Measurements from ENCODE around the gene NRXN3.

NRXN3 gene

DNA sequence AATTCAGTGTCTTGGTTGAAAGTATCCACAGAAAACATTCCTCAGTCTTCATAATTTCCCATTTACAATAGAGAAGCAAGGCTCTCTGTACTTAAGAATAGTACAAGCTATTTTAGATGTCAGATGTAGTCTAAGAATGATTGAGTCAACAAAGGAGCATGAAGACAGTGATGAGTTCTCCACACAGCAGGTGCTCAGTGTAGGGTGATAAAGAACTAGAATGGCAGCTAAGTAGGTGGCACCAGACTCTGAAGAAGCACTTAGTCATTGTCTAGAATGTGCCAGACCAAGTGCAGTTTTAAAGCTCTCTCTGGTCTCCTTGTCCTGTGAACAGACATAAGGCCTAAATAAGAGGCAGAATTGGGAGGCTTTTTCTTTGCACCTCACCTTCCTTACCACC lies 504.6 kb downstream of the NRXN3 start:
- Histone ChIP-seq H3K9me3 (ENCODE audit: control insufficient read depth, insufficient read depth, low read depth, low read length) (no peaks in the 10 kb centered on the region), H3K27ac (ENCODE audit: extremely low read depth, low read depth, low read length) (no peak overlapping the region), H3K4me3 (ENCODE audit: low read depth, low read length) (no peak overlapping the region), H3K36me3 (ENCODE audit: control insufficient read depth in 2 of 2, insufficient read depth in 1 of 2, low read length in 2 of 2) (no peaks in the 10 kb centered on the region), H3K4me1 (ENCODE audit: control insufficient read depth, insufficient read depth, low read length) (no peaks in the 10 kb centered on the region)
- TF ChIP-seq ZNF133 (tag by site-specific recombination; IDR thresholded peaks at IDR 0.05), result no peak
- no peak for TF ChIP-seq ZNF426 (tag by site-specific recombination; IDR thresholded peaks at IDR 0.05)
- TF ChIP-seq ZNF624 (tag by site-specific recombination; IDR thresholded peaks at IDR 0.05), result no peak
- no peak for TF ChIP-seq ZNF248 (tag by site-specific recombination; IDR thresholded peaks at IDR 0.05)
- no peak for TF ChIP-seq ZNF423 (tag by site-specific recombination; IDR thresholded peaks at IDR 0.05)
- no peak for TF ChIP-seq WT1 (tag by site-specific recombination; IDR thresholded peaks at IDR 0.05)
- POLR2A ChIA-PET, result no interaction called here
- CTCF ChIA-PET, result interaction anchor here (0.9 kb wide), 1 partner anchor 93 kb away, joined by 3 read pairs; no protein-coding TSS in a partner anchor

DNA sequence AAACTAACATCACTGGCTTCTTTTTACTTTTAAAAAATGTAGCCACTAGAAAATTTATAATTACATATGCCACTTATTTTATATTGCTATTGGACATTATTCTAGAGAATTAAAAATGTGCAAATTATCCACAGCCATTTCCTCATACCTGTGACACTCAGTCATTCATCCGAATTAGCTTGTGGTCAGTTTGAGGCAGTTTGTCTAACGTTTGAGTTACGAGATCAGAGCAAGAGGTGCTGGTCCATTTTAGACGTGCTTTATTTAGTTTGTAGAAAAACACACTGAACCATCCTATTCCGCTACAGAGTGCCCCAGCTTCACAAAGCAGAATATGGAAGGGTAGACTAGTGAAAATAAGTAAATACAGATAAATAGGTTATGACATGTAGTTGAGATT lies 513.0 kb downstream of the NRXN3 start:
- H3K4me1 ChIP-seq (ENCODE audit: control insufficient read depth, insufficient read depth, low read length), result no peaks in the 10 kb centered on the region

More for the DNA sequence above, 513.0 kb downstream of the NRXN3 start:
- ChIA-PET POLR2A (no interaction called here), CTCF (no interaction called here)
- no peak overlapping the region for H3K27ac ChIP-seq (ENCODE audit: extremely low read depth, low read depth, low read length)
- no peaks in the 10 kb centered on the region for H3K36me3 ChIP-seq (ENCODE audit: control insufficient read depth in 2 of 2, insufficient read depth in 1 of 2, low read length in 2 of 2)
- no peaks in the 10 kb centered on the region for H3K9me3 ChIP-seq (ENCODE audit: control insufficient read depth, insufficient read depth, low read depth, low read length)
- H3K4me3 ChIP-seq (ENCODE audit: low read depth, low read length), result no peak overlapping the region
- no peak for TF ChIP-seq ZNF239 (tag by site-specific recombination; IDR thresholded peaks at IDR 0.05)
- no peak for TF ChIP-seq ZNF202 (tag by site-specific recombination; IDR thresholded peaks at IDR 0.05; ENCODE audit: borderline replicate concordance)
- TF ChIP-seq ZNF146 (tag by site-specific recombination; IDR thresholded peaks at IDR 0.05), result no peak
- no peak for TF ChIP-seq ZNF660 (tag by site-specific recombination; IDR thresholded peaks at IDR 0.05)
- TF ChIP-seq, protein P1, sequence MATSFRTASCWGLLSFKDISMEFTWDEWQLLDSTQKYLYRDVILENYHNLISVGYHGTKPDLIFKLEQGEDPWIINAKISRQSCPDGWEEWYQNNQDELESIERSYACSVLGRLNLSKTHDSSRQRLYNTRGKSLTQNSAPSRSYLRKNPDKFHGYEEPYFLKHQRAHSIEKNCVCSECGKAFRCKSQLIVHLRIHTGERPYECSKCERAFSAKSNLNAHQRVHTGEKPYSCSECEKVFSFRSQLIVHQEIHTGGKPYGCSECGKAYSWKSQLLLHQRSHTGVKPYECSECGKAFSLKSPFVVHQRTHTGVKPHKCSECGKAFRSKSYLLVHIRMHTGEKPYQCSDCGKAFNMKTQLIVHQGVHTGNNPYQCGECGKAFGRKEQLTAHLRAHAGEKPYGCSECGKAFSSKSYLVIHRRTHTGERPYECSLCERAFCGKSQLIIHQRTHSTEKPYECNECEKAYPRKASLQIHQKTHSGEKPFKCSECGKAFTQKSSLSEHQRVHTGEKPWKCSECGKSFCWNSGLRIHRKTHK (tag by site-specific recombination; IDR thresholded peaks at IDR 0.05), result no peak
- TF ChIP-seq CTCF (tag by site-specific recombination; IDR thresholded peaks at IDR 0.05), result no peak
- no peak for TF ChIP-seq ZNF658 (tag by site-specific recombination; IDR thresholded peaks at IDR 0.05)
- TF ChIP-seq OVOL3 (tag by site-specific recombination; IDR thresholded peaks at IDR 0.05), result no peak
- no peak for TF ChIP-seq HOXC10 (CRISPR knock-in tag; IDR thresholded peaks at IDR 0.05)
- no peak for TF ChIP-seq ZNF555 (tag by site-specific recombination; conservative IDR thresholded peaks at IDR 0.05)
- no peak for TF ChIP-seq ZNF416 (tag by site-specific recombination; IDR thresholded peaks at IDR 0.05)
- no peak for TF ChIP-seq ZNF747 (tag by site-specific recombination; IDR thresholded peaks at IDR 0.05)
- no peak for TF ChIP-seq PBX3 (CRISPR knock-in tag; IDR thresholded peaks at IDR 0.05)
- TF ChIP-seq PRDM2 (tag by site-specific recombination; IDR thresholded peaks at IDR 0.05; ENCODE audit: borderline replicate concordance), result no peak
- no peak for TF ChIP-seq ZNF37A (tag by site-specific recombination; IDR thresholded peaks at IDR 0.05)
